NCI-H2196 (cell line): ENCODE measurements around the gene MAP4K3.
"Not testable (repeated sequence)": the region's sequence is repeated elsewhere in the genome, so short reads cannot be mapped to it uniquely, and the experiment has no call there.

Source experiments
- DNase-seq: peaks from one replicate; lab custom pipeline; 2025; ENCODE audit not compliant: unreplicated experiment; lab: John Stamatoyannopoulos, UW

The MAP4K3 gene

DNA sequence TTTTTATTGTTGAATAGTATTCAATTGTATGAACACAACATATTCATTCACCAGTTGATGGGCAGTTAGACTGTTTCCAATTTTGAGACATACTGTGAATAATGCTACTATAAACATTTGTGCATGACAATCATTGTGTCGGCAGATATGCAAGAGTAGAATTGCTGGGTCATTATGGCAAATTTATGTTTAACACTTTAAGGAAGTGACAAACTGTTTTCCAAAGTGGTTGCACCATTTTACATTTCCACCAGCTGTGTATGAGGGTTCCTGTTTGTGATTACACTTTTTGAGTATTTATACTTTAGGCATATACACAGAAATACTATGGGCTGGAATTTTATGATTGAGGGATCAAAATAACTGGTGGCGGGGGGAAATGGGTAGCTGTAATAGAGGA lies 61.2 kb downstream of the MAP4K3 start:
- no peak for DNase-seq

DNA sequence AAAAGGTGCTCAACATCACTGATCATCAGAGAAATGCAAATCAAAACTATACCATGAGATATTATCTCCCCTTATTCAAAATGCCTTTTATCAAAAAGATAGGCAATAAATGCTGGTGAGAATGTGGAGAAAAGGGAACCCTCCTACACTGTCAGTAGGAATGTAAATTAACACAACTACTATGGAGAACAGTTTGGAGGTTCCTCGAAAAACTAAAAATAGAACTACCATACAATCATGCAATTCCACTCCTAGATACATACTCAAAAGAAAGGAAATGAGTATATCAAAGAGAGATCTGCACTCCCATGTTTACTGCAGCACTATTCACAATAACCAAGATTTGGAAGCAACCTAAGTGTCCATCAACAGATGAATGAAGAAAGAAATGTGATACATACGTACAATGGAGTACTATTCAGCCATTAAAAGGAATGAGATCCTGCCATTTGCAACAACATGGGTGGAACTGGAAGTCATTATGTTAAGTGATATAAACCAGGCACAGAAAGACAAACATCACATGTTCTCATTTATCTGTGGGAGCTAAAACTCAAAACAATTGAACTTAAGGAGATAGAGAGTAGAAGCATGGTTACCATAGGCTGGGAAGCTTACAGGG lies 63.8 kb downstream of the MAP4K3 start:
- no peak for DNase-seq

GRCh38 chr2:39370101-39370500 lies 67.0 kb downstream of the MAP4K3 start:
- DNase-seq = no peak

GRCh38 chr2:39368846-39369245 lies 68.2 kb downstream of the MAP4K3 start:
- no peak for DNase-seq

DNA sequence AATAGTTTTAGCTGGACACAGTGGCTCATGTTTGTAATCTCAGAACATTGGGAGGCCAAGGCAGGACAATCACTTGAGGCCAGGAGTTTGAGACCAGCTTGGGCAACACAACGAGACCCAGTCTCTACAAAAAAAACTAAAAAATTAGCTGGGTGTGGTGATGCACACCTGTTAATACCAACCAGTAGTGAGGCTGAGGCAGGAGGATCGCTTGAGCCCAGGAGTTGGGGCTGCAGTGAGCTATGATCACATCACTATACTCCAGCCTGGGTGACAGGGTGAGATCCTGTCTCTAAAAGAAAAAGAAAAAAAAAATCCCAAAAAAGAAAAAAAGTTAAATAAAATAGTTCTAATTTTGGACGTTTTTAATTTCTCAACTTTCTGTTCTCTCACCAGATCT lies 68.7 kb downstream of the MAP4K3 start:
- no peak for DNase-seq

- DNase-seq = no peak
These were observed 74.5 kb downstream of the MAP4K3 start for GRCh38 chr2:39362595-39362994.

- DNase-seq = no peak
These were observed 75.6 kb downstream of the MAP4K3 start for GRCh38 chr2:39361511-39361910.

- not testable (repeated sequence) for DNase-seq
These were observed 76.7 kb downstream of the MAP4K3 start for GRCh38 chr2:39360342-39360741.

GRCh38 chr2:39359453-39360038 lies 77.5 kb downstream of the MAP4K3 start:
- no peak for DNase-seq

DNA sequence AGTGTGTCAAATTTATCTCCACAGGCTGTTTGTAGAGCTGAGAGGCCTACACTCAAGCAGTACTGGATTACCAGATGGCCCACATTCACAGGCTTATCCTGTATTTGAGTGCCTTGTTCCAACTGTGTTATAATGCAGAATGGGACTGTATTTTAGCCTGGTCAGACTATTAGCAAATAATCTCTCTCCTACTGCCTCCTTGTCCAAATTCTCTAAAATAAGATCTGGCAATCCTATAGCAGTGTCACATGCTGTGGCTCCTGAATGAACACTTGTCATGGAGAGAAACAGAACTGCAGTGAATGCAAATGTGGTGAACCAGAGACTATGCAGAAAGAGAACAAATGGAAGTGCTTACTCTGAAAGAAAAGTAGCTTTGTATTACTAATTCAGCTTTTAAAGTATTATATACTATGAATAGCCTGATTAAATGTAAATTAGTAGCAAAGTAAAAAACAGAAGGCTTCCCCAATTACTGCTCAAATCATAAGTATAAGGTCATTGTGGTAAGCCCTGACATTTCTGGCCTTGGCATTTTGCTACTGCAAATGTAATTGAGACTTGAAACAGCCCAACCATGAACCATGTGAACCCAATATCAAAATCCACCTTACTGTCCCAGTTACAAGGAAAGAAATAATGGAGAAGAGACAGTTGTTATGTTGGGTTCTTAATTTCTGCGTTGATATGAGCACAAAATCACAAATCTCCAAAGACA lies 80.0 kb downstream of the MAP4K3 start:
- no peak for DNase-seq

DNA sequence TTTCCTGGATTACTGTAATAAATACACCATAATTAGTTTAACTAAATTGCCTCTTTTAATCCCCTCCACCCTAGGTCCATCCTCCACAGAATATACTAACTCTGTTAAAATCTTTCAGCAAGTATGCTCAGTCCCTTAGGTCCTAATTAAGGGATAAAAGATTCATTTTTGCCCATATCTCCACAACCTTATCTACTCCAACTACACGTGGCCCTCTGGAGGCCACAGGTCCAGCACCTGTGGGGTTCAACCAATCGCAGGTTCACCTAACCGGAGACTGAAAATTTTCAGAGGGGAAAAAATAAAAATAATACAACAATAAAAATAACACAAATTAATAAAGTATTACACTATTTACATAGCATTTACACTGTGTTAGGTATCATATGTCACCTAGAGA lies 86.4 kb downstream of the MAP4K3 start:
- no peak for DNase-seq

- DNase-seq = no peak
These were observed 98.6 kb downstream of the MAP4K3 start for GRCh38 chr2:39338502-39338901.

DNA sequence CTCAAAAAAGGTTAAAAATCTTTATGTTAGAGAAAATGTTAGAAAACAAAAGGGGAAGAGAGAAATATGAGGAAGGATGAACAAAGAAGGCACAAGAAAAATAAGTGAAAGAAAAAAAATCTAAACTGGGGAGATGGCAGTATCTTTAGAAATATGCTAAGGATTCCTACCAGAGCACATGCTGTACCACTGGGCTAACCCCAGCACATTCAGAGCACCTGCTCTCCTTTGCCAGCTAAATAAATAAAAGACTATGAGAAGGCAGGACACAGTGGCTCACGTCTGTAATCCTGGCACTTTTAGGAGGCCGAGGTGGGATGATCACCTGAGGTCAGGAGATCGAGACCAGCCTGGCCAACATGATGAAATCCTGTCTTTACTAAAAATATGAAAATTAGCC lies 101.2 kb downstream of the MAP4K3 start:
- DNase-seq = no peak

DNA sequence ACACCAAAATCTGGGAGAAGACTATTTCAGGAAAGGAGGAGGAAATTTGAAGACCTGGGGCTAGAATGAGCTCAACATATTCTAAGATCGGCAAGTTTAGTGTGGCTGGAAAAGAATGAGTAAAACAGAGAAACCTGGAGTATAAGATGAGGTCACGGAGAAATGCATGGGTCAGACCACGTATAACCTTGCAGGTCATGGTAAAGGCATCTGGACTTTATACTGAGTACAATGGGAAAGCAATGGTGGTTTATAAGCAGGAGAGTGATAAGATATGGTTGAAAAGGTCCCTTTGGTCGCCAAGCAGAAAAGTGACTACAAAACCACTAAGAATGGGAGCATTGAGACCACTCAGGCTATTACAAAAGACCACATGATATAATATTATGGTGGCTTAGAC lies 102.1 kb downstream of the MAP4K3 start:
- DNase-seq = no peak

- no peak for DNase-seq
These were observed 102.6 kb downstream of the MAP4K3 start for GRCh38 chr2:39334529-39334928.

DNA sequence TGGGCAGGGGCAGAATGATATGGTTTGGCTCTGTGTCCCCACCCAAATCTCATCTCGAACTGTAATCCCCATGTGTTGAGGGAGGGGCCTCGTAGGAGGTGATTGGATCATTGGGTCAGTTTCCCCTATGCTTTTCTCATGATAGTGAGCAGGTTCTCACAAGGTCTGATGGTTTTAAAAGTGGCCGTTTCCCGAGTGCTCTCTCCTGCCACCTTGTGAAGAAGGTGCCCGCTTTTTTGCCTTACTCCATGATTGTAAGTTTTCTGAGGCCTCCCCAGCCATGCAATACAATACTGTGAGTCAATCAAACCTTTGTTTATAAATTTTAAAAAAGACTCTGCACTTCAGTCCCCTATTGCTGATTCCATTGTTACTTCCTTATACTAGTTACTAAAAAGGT lies 110.4 kb downstream of the MAP4K3 start:
- DNase-seq = no peak

DNA sequence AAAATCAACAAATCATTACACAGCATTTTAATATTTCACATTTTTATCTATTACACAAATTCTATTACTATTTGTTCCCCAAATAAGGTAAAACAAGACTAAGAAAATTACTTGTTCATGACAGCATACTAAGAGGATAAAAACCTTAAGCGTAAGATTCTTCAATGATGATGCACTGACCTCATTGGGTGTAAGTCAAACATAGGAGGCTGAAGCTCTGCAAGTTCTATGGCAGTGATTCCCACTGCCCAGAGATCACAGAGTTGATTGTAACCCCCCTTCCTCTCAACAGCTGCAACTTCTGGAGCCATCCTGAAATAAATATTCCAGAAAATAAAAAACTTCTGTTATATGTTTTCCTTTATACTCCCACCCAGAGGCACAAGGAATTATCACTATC lies 111.1 kb downstream of the MAP4K3 start:
- DNase-seq = no peak

GRCh38 chr2:39321056-39322035 lies 115.7 kb downstream of the MAP4K3 start:
- DNase-seq = not testable (repeated sequence)

DNA sequence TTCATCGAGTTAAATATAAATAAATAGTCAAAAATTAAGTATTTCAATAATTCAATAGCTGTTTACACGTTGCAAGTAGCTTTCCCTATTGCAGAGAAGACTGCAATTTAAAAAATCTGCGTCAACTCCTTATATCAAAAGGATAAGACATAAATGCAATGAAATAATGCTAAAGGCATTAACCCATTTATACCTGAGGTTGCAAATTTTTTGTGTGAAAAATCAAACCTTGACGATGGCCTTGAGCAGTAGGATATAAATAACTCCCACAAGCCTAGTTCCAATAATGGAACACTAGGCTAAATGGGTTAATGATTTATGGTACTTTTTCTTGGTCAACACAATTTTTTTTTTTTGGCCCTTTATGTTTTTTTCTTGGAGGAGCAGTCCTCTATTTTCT lies 116.9 kb downstream of the MAP4K3 start:
- no peak for DNase-seq

GRCh38 chr2:39313575-39313974 lies 123.5 kb downstream of the MAP4K3 start:
- DNase-seq = no peak

- DNase-seq = no peak
These were observed 125.6 kb downstream of the MAP4K3 start for GRCh38 chr2:39311469-39311868.
